Glomerular visceral epithelial cell (primary cell): ENCODE data around the gene ATP2B2.

Source experiments
- DNase-seq: peaks from one replicate; pipeline ENCODE4 v3.0.0-alpha.2; 2016; ENCODE audit errors: extremely low spot score

The ATP2B2 gene

DNA sequence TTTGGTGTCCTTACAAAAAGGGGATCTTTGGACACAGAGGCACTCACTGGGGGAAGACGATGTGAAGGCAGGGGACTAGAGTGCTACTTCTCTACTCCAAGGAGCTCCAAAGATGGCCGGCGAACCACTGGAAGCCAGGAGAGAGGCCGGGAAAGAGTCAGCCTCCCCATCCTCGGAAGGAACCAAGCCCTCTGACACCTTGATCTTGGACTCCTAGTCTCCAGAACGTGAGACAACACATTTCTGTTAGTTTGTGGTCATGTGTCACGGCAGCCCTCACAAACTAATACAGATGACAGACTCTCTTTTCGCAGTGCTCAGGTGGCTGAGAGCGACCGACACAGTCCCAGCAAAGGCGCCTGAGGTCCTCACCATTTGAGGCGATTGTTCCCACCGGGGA lies 24.4 kb upstream of the ATP2B2 start:
- no peak for DNase-seq

DNA sequence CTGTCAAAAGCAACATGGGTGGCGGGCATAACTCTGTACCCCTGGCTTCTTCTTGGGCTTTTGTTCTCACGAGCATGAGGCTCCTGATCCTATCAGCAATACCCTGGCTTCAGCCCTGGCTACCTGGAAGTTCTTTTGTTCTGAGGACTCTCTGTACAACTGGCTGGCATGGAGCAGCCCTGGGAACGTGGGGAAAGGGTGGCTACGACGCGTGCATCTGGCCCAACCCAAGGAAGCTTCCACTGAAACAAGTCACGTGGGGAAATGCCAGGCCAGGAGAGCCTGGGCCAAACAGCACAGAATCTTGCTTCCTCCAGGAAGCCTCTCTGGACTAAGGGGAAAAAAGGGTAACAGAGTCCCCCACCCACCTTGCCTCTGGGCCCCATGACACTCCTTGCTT lies 22.7 kb upstream of the ATP2B2 start:
- no peak for DNase-seq

DNA sequence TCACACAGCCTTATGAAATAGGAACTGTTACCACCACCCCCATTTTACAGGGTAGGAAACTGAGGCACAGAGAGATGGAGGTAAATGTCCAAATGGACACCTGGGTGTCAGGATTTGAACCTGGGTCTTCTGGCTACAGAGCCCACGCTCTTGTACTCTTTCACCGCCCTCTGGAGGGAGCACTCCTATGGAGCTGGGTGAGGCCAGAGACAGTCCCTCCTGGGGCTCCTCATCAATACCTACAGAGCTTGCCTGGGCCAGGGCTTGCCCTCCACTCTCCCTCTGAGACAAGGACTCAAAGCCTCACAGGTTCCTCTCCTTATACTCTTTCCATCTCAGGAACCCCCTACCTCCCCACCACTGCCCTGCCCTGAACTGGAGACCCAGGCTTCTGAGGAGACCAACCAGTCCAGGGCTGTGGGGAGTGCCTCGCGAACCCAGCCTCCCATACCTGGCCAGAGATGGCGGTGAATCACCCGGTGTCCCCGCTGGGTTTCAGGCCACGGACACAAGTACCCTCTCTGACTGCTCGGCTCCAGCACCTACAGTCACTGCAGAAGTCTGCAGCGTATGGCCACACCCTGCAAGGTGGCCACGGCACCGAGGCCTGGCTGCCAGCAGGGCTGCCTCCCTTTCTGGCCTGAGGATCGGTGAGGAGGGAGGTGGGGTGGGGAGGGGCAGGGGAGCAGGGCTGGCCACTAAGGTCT lies 22.1 kb upstream of the ATP2B2 start:
- DNase-seq, result no peak

DNA sequence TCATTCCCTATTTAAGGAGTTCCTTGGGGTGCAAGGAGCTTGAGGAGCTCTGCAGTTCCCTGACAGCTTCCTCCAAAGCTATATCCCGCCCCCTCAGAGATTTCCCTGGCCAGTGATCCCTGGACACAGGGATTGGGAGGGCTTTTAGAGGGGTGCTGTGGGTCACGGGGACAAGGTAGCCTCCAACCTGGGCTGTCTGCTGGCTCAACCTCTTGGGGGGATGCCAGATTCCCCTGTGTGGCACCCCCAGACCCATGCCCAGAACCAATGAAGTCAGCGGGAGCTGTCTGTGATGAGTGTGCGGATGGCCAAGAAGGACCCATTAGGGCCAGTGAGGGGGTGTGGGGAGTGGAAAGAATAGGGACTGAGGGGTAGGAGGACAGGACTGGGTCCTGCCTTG lies 21.0 kb upstream of the ATP2B2 start:
- DNase-seq, result no peak

DNA sequence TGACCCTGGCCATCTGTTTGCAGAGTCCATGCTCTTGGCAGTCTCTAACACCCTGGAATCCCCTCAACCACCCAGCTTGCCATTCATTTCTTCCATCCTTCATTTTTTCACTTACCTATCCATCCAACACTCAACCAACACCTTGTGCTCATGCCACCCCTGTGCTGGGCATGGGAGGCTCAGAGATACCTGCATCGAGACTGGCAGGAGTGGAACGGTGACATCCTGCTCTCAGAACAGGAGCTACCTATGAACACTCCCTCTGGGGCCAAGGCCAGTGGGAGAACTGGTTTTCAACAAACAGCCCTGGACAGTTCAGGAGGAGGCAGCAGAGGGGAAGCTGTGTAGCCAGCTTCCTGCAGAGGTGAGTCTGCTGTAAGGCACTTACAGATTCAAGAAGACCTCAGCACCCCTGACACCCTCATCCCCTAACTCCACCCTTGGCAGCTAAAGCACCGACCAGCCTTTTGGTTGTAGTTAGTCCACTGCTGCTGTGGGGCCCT lies 19.5 kb upstream of the ATP2B2 start:
- no peak for DNase-seq

DNA sequence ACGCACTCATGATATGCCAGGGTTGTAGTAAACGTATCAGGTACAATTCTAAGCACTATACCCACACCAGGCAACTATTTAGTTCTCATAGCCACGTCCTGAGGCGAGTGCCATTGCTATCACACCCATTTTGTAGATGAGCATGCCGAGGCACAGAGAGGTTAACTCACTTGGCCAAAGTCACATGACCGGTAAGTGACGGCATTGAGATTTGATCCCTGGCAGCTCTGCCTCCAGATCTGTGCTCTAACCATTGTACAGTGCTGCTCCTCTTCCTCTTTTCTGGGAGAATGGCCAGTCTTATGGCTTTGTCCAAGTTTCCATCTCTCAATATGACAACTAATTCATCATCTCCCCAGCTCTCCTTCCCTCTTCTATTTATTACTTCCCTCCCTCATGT lies 18.9 kb upstream of the ATP2B2 start:
- no peak for DNase-seq

DNA sequence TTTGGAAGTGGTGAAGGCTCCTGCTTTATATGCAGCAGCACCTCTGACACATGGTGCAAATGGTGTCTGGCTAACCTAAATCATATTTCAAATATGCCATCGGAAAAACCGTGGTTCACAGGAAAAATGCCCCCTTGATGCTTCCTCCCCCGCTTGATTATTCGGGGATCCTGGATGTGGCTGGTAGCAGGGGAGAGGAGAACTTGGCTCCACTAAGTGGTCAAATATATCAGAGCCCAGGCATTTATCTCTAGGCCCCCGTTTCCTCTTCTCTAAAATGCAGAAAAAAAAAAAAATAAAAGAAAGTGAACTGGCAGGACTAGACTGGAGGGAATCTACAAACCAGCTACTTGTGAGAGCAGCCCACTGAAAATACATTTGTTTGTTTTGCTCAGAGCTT lies 18.2 kb upstream of the ATP2B2 start:
- DNase-seq, result no peak

DNA sequence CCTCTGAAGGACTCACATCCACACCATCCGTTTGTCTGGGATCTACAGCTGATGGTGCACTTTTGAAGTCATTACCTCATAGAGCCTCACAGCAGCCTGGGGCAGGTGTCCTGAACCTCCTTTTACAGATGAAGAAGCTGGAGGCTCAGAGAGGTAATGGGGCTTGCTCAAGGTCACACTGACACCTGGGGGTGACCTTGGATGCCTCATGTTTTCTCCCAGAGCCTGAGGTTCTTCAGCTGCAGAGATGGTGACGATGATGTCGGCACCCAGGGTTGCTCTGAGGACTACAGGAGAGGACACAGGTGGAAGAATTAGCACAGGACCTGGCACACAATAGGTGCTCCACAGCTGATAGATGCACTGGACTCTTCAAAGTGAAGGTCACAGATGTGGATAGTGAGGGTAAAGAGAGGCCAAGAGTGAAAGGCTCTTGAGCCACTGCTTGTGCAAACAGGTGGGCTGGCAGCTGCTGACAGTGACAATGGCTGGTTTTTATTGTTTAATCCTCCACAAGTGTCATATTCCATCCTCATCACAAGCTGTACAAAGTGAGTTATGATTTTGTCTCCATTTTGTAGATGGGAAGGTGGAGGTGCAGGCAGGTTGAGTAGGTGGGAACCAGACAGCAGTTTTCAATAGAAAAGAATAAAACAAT lies 17.4 kb upstream of the ATP2B2 start:
- DNase-seq, result no peak

DNA sequence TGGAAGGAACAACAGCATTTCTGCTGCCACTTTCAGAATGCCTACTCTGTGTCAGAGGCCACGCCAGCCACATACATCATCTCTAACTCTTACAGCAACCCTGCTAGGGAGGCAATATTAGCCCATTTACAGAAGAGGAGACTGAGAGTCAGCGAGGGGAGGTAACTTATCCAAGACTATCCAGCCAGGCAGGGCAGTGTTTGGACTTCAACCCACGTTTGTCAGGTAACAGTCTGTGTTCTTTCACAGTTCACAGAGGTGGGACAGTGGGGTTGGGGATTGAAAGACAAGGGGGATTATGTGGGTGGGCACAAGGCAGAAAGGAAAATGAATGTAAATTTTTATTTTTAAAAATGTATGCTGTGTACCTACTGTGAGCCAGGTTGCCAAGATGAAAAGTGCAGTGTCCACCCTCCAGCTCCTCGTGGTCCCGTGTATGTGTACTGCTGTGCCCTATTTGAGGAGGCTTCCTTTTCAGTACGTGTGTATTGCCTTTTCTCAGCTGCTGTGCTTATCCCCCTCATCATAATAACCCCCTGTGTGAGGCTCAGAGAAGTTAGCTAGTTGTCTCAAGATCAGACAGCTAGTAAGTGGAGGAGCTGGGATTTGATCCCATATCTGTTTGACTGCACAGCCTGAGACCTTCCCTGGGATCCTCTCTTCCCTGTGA lies 16.5 kb upstream of the ATP2B2 start:
- no peak for DNase-seq

DNA sequence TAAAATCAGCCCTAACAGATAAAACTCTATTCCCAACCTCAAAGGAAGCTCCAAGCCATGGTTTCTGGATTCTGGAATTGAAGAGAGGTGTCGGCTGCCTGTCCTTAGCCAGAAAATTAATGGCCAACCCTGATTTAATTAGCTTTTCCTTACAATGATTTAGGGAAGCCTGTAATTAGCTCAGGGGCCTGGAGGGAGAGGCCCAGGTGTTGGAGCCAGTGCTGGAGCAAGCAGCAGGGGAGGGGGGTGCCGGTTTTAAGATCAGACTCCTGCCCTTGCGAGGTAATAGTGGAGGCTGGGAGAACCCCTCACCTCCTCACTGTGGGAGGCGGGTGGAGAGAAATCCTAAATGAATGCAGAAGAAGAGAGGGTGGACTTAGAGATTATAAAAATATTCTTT lies 14.7 kb upstream of the ATP2B2 start:
- no peak for DNase-seq

DNA sequence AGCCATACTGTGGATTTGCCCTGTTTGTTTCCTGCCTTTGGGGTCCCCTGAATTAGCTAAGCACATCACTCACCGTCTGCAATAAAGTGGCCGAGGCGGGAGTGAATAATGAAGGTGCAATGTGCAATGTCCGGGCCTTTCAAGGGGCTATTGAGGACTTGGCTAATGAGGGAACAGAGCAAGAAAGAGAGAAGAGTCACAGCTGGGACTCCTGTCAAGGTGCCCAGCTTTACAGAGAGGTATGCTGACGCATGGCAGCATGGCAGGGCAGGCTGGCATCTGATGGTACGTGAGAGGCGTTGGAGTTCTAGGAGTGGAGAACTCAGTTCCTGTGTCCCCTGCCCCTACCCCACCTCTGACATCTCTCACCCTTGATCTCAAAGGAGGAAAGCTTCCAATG lies 13.8 kb upstream of the ATP2B2 start:
- no peak for DNase-seq

DNA sequence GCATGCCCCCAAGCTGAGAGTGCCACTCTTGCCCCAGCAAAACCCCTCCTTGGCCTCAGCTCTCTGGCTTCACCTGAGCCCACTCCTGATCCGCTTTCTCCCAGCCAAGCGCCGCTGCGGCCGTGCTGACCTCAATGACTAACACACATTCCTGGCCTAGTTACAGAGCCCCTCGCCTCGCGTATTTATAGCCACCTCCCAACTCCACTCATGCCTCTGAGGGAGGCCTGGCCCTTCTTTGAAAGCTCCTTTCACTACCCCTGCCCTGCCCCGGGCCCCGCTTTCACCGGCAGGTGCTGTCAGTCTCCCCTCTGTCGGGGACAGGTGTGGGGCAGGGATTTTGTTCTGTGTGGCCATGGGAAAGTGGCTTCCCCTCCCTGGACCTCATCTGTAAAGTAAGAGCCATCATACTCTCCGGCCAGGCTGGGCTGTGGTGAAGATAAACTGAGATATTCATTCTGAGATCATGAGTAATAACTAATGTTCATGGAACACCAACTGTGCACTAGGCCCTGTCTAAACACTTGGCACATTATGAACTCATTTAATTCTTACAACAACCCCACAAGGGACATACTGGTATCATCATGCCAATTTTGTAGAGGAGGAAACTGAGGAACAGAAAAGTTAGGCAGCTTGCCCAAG lies 13.2 kb upstream of the ATP2B2 start:
- DNase-seq, result peak; percentile 68

DNA sequence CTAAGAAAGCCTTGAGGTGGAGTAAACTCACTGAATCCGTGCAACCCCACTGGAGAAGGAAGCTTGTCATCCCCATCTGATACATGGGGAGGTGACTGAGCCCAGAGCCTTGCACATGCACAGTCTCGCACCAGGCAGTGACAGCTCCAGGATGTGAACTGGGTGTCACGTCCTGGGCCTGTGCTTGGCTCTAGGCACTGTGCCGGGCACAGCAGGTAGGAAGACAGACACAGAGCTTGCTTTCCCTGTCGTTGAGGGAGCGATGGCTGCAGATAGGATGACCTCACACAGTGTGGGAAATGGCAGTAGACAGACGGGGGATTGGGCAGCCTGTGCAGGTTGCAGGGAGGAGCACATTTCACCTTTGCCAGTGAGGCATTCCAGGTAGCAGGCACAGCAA lies 12.2 kb upstream of the ATP2B2 start:
- DNase-seq, result no peak

DNA sequence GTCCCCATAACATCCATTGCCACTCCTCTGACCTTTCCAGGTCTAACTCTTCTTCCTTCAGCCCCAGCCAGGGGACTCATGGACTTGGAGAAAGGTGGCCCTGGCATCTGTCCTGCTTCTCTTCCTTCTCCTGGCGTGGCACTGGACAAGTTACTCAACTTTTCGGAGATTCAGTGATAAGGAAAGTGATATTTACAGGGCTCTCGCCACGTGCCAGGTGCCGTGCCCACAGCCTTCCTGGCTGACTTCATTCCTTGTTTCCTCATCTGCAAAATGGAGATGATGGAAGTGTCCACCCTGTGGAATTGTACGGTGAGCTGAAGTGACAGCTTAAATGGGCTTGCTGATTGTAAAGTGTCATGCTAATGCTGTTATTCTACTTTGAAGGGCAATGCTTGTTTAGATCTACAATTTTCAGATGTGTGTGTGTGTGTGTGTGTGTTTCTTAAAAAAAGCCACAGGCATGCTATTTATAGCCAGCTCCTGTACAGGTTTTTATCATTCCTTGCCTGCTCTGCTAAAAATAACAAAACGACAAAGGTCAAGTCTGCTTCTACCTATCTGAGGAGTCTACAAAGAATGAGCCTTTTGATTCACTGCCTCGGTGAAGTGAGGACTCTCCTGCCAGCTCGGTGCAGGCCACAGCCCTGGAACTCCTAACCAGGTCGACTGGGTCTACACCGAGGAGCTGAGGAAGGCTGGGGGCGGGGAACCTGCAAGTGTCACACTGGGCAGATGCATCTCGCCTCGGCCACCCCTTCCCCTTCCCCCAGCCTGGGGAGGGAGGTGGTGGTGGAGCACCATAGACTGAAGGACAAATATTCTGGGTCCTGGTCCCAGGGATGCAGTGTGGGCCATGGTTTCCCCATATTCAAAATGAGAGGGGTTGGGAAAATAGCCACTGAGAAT lies 11.4 kb upstream of the ATP2B2 start:
- no peak for DNase-seq

DNA sequence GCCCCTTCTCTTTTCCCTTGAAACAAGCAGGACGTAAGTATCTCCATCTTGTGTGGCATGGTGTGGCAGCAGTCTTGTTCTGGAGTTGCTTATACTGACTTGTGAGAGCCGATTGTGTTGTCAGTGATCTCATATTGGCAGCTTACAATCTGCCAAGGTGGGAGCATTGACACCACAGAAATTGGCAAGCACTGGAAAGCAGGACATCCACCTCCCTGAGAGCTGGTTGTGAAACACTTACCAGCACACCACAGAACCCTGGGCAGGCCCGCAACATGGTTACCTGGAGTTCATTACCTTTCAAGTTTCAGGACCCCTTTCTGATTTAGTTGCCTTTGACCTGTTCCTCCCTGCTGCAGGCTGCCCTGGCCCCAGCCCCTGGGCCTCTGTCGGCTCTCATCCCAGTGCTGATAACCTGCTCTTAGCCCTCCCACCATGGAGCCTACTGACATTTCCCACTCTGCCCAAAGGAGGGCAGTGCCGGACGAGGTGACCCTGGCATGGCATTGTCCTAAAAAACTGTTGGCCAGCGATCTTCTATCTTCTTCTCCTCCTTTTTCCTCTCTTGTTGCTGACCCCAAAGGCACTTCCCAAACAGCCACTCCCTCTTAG lies 10.6 kb upstream of the ATP2B2 start:
- DNase-seq, result no peak

DNA sequence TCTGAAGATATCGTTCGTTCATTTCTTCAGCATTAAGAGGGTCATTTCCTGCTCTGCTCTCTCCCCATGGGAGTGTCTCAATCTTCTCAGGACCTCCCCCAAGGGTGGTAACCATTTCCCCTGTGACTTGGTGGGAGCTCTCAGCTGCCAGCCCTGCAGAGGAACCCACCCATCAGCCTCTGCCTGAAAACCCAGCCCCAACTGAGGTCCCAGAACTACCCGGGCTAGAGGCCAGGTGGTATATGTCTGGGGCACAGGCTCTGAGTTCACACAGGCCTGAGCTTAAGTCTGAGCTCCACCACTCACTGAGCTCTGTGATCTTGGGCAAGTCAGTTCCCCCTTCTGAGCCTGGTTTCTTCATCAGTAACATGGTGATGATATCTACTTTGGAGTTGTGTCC lies 10.0 kb upstream of the ATP2B2 start:
- no peak for DNase-seq

DNA sequence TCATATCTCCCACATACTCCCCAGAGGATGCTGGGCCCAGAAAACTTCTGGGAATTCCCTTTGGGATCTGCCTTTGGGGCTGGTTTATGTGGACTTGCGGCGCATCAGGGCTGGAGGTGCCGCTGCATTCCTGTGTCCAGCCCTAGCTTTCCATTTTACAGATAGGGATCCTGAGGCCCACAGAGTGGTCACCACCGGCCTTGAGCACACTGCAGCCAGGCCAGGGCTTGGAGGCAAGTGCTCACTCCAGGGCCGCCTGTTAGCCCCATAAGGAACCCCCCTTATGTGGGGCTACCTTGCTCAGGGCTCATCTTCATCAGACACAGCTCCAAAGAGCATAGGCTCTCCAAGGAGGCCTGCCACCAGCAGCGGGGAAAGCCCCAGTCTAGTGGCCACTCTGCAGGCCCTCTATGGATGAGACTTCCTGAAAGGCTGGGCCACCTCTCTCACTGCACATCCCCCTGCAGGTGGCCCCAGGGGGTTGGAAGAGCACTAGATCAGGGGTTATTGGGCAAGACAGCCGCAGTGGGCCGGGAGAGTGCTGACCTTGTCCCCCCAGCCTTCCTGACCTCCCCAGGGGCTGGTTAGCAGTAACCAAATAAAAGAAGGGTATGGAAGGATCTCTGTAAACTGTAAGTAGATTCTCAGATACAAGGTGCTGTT lies 9.2 kb upstream of the ATP2B2 start:
- no peak for DNase-seq

DNA sequence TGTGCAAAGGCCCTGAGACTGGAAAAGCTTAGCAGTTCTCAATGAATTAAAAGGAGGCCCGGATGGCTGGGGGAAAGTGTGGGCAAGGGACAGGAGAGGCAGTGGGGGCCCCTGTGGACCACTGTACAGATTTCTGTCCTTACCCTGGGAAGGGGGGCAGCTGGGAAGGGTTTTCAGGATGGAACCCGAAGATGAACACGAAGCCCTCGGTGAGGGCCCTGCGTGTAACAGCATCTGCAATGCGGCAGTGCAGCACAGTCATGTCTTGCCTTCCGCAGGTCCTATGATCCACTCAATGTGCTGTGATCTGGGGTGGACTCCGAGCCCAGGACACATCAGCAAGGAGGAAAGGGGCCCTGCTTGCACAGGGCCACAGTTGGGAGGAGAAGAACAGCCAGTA lies 7.9 kb upstream of the ATP2B2 start:
- no peak for DNase-seq

DNA sequence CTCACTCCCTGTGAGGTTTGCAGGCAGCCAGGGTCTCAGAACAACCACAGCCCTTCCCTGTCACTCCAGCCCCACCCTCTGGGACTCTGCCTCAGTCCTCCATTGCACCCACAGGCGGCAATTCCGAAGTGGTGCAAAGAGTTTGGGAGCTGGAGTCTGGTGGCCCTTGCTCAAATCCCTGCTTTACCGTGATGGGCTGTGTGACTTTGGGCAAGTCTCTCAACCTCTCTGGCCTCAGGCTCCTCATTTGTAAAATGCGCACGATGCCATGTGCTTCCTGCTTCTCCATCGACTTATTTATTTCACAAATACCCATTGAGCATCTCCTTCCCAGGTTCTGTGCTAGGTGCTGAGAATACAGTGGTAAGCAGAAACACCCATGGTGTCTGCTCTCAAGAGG lies 7.3 kb upstream of the ATP2B2 start:
- DNase-seq, result no peak

DNA sequence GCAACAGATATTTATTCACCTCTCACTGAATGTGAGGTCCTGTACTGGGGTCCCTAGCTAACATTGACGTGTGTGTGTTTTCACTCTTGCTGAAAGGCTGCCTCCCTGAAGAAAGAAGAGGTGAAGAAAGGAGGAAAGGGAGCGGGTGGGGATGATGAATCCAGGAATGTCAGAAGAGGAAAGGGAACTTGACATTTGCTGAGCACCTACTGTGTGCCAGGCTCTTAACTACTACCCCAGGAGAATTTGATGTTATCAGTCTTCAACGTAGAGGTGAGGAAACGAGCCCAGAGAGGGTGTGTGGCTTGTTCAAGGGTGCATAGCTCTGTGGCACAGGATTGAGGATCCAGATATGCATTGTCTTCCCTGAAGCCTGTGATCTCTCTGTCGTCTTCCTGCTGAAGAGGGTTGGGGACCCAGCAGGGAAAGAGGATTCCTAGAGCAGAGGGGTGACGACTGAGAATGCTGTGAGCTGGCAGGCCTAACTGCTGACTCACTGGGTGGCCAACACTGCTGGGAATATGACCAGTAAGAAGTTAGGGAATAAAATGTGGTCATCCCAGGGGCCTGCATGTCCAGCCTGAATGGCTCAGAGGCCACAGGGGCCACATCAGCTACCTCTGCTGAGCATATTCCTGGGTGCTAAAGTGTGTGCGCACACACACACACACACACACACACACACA lies 6.6 kb upstream of the ATP2B2 start:
- DNase-seq, result peak; percentile 52
